Fibroblast of villous mesenchyme (primary cell): ENCODE data around the gene KRT81. TPM values are rescaled to one million over a fixed set of nuclear protein-coding genes. Genes with fewer than 3 reads are reported as not detected.
A peak's percentile ranks its signal among the peaks of the same experiment; 100 is the strongest.

ENCODE experiments used
- DNase-seq: peaks from one replicate; pipeline ENCODE4 v3.0.0-alpha.2; 2010; ENCODE audit warnings: low read depth
- H3K4me3 ChIP-seq: 2 replicates; pipeline ENCODE4 v1.5.1; 2011; ENCODE audit warnings: low read depth, mild to moderate bottlenecking, low read length
- CTCF ChIP-seq: IDR thresholded peaks from 2 replicates; pipeline ENCODE4 v1.5.1; 2012; ENCODE audit warnings: low read depth, mild to moderate bottlenecking, low read length; ENCODE audit not compliant: insufficient read depth
- total RNA-seq: library from RNA; depleted of rRNA; stranded (reverse); fragments of >200 nt; gene quantifications from 2 replicates; pipeline ENCODE4 v1.2.3, GENCODE V29; 2012

Gene KRT81
- total RNA-seq, 1 donor, result not detected

DNA sequence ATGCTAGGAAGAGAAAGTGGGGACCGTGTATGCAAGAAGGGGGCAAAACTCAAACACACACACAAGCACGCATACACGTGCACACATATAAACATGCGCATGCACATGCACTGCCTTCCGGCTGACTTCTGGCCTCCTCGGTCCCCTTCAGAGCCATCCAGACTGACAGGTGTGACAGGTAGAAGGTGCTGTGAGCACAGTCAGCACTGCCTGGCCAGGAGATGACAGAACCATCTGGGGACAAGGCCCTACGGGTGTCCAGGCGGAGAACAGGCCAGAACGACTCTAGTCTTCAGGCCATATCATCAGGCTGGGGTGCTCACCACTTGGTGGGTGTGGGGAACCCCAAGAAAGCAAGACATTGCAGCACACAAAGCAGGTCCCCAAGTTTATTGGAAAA, 22.6 kb upstream of the KRT81 start:
- no peak overlapping the region for H3K4me3 ChIP-seq
- no peak for DNase-seq
- TF ChIP-seq CTCF, result no peak

GRCh38 chr12:52313461-52313860, 22.1 kb upstream of the KRT81 start:
- no peak overlapping the region for H3K4me3 ChIP-seq
- no peak for DNase-seq
- TF ChIP-seq CTCF, result no peak

DNA sequence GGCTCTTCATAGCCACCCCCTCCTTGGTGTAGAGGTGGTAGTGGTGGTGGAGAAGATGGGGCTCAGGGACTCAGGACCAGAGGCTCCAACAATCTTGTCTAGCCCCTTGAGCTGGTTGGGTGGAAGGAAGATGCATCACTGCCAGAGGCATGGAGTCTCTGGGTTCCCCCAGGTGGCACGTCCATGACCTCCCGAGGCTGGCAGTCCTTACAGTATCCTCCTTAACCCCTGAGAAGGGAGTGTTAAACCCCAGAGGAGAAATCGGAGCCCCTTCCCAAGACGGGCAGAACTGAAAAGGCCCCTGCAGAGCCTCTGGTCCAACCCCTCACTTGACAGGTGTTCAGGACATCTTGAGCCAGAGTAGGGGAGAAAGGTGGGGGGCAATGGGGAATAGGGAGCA, 20.8 kb upstream of the KRT81 start:
- no peak for TF ChIP-seq CTCF
- H3K4me3 ChIP-seq, result no peak overlapping the region
- no peak for DNase-seq

DNA sequence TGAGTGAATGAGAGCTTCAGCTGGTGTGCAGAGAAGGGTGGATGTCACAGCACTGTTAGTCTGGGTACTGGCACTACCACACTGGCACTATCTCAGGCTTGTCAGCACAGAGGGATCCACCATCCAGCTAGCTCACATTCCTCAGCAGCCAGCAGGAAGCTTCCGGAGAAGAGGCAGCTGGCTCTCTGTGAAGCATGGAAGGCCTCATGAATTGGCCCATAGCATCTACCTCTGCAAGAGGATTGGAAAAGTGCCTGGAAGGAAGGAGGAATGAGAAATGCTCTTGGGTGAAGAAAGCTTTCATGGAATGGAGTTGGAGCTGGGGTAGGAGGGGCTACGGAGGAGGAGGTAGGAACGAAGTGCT, 19.9 kb upstream of the KRT81 start:
- no peak for TF ChIP-seq CTCF
- no peak overlapping the region for H3K4me3 ChIP-seq
- no peak for DNase-seq

DNA sequence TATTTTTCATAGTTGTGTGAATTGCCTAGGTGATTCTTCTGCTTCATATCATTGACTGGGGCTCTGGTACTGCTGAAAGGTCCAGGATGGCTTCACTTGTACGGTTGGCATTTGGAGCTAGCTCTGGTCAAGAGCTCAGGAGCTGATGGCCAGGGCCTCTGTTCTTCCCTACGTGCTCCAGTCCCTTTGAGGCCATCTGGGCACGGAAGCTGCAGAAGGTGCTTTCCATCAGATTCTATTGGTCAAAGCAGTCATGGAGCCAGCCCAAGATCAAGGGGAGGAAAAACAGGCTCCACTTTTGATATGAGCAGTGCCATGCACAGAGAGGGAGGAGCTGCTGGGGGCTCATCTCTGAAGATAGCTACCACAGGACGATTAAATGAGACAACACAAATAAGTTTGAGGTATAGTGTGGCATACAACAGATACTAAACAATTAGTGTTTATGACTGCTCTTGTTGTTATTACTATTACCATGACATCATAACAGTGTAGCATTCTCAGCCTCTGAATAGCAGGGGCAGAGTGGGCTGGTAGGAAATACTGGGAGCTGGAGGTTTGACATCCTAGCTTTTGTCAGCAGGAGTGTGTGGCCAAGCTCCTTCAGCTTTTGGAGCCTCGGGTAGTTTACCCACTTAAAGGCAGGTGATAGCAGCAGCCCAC, 19.4 kb upstream of the KRT81 start:
- no peak for TF ChIP-seq CTCF
- DNase-seq, result no peak
- no peak overlapping the region for H3K4me3 ChIP-seq

- no peak for DNase-seq
- peak overlapping the region; percentile 40 for H3K4me3 ChIP-seq
- TF ChIP-seq CTCF, result no peak
These were observed 17.6 kb upstream of the KRT81 start for GRCh38 chr12:52308806-52309425.
